ENCODE results near the gene LUM. TPM values are rescaled to one million over a fixed set of nuclear protein-coding genes. Genes with fewer than 3 reads are reported as not detected.
A peak's percentile ranks its signal among the peaks of the same experiment; 100 is the strongest.

LUM gene
- total and polyA plus RNA-seq, 3 donors from 2014 or later = 8.3 to 213 (median 17.5) TPM

DNA sequence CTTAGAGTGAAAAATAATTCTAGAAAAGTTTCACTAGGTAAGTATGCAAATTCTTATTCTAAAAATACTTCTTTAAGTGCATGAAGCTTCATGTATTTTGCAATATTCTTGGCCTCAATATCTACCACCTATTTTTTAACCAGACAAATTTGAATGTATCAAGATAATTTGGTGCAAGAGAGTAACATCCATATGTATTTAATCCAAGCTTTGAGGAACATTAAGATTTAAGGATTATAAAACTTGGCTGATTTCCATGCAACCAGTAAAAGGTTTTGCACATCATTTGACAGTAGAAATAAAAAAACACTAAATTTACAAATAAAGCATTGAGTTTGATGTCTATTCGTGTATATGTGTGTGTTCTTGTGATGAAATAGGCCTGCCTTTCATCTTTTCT, 7.7 kb downstream of the LUM start:
- H3K27me3 ChIP-seq = no peaks in the 10 kb centered on the region
- H3K4me1 ChIP-seq = peaks cover 5% of the 10 kb centered on the region
- no peak overlapping the region for H3K4me3 ChIP-seq
- intact Hi-C loops (cut with DNase I; ENCODE audit: low total_unique reads) = no loop called here
- no peak for DNase-seq
- no peak overlapping the region for H3K27ac ChIP-seq
- WGBS, 2 donors = 88 to 92% methylated on average over 1 of the region's 1 CpG
- no peaks in the 10 kb centered on the region for H3K9me3 ChIP-seq
- H3K36me3 ChIP-seq (ENCODE audit: low read depth, missing control alignments) = no peaks in the 10 kb centered on the region
- TF ChIP-seq, protein P1, sequence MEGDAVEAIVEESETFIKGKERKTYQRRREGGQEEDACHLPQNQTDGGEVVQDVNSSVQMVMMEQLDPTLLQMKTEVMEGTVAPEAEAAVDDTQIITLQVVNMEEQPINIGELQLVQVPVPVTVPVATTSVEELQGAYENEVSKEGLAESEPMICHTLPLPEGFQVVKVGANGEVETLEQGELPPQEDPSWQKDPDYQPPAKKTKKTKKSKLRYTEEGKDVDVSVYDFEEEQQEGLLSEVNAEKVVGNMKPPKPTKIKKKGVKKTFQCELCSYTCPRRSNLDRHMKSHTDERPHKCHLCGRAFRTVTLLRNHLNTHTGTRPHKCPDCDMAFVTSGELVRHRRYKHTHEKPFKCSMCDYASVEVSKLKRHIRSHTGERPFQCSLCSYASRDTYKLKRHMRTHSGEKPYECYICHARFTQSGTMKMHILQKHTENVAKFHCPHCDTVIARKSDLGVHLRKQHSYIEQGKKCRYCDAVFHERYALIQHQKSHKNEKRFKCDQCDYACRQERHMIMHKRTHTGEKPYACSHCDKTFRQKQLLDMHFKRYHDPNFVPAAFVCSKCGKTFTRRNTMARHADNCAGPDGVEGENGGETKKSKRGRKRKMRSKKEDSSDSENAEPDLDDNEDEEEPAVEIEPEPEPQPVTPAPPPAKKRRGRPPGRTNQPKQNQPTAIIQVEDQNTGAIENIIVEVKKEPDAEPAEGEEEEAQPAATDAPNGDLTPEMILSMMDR (IDR thresholded peaks at IDR 0.05) = no peak
- TF ChIP-seq POLR2A (IDR thresholded peaks at IDR 0.05) = no peak

DNA sequence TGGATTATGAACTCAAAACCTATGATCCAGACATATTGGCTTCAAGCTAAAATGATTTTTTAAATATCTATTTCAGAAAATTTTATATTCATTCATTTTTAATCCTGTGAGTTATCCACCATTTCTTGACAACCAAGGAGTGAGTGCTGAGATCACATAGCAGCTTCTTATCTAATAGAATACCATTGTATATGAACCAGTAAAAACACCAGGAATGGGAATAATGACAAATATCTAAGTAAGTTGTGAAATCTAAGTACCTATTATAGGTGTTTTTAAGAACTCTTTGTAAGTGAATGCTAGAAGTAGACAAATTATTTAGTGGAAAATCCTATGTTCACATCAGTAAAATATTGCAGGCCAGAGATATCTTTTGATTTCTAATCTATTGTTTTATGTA, 8.2 kb downstream of the LUM start:
- Histone ChIP-seq H3K4me3 (no peak overlapping the region), H3K36me3 (ENCODE audit: low read depth, missing control alignments) (no peaks in the 10 kb centered on the region), H3K9me3 (no peaks in the 10 kb centered on the region), H3K27me3 (no peaks in the 10 kb centered on the region), H3K27ac (no peak overlapping the region), H3K4me1 (peaks cover 5% of the 10 kb centered on the region)
- DNase-seq = no peak
- intact Hi-C loops (cut with DNase I; ENCODE audit: low total_unique reads) = no loop called here
- TF ChIP-seq POLR2A (IDR thresholded peaks at IDR 0.05) = no peak
- TF ChIP-seq, protein P1 (IDR thresholded peaks at IDR 0.05) = no peak

DNA sequence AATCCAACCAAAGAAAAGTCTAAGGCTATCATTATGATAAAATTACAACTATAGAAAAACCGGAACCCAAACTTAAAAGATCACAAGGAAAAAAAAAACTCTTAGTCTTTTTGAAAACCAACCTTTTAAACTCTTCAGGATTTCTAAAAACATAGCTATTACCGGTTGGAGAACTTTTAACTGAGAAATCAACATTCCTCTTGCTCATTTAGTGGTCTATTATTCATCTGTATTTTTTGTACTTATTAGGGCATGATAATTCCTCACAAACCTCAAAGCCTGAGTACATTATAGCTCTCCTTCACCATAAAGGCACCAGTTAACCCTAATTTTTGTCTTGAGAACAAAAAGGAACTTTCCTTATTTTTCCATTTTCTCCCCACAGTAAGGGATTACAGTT, 10.4 kb downstream of the LUM start:
- H3K27me3 ChIP-seq = no peaks in the 10 kb centered on the region
- intact Hi-C loops (cut with DNase I; ENCODE audit: low total_unique reads) = no loop called here
- 74 to 80% methylated on average over 2 of the region's 2 CpGs for WGBS, 2 donors
- DNase-seq = no peak
- H3K27ac ChIP-seq = no peak overlapping the region
- no peak overlapping the region for H3K4me3 ChIP-seq
- no peaks in the 10 kb centered on the region for H3K36me3 ChIP-seq (ENCODE audit: low read depth, missing control alignments)
- TF ChIP-seq, protein P1 (IDR thresholded peaks at IDR 0.05) = no peak
- no peak for TF ChIP-seq POLR2A (IDR thresholded peaks at IDR 0.05)
- H3K4me1 ChIP-seq = peaks cover 5% of the 10 kb centered on the region
- H3K9me3 ChIP-seq = no peaks in the 10 kb centered on the region

DNA sequence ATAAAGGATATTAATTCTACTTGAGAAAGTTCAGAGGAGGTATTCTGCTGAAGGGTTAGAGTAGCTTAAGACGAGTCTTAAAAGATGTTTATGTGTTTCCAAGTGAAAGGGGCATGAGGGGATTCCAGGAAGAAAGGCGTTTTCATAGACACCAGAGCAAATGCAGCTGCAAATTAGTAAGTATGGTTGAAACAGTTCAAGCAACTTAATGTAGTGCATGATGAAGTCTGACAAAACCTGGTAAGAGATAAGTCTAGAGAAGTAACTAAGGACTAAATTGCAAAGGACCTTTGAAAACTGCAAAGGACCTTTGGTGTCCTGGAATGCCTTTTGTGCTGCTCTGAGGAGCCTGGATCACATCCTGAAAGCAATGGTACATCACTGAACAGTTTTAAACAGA, 11.5 kb downstream of the LUM start:
- DNase-seq = no peak
- Histone ChIP-seq H3K4me3 (no peak overlapping the region), H3K27me3 (no peaks in the 10 kb centered on the region), H3K27ac (no peak overlapping the region), H3K36me3 (ENCODE audit: low read depth, missing control alignments) (no peaks in the 10 kb centered on the region), H3K4me1 (peaks cover 5% of the 10 kb centered on the region), H3K9me3 (no peaks in the 10 kb centered on the region)
- intact Hi-C loops (cut with DNase I; ENCODE audit: low total_unique reads) = no loop called here
- TF ChIP-seq POLR2A (IDR thresholded peaks at IDR 0.05) = no peak
- TF ChIP-seq, protein P1 (IDR thresholded peaks at IDR 0.05) = no peak
- 83 to 91% methylated on average over 2 of the region's 2 CpGs for WGBS, 2 donors

DNA sequence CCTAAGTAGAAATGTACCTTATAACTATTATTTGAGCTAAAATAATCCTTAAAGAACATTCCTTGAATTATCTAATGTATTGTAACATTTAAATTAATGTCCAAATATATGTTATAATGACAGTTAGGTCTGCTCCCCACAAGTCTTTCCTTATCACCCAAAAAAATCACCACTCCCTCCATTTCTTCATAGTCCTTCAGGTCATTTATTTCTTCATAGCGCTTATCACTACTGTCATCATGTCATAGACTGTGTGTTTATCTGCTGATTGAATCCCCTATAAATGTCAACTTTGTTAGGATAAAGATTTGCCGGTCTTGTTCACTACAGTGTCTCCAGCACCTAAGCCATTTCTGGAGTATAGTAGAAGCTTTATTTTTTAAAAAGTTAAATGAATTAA, 12.0 kb downstream of the LUM start:
- H3K4me3 ChIP-seq = no peak overlapping the region
- no peak for TF ChIP-seq POLR2A (IDR thresholded peaks at IDR 0.05)
- H3K27ac ChIP-seq = peak overlapping the region in 1 of 2 donors; percentile 51
- DNase-seq = no peak
- no peaks in the 10 kb centered on the region for H3K27me3 ChIP-seq
- 46 to 48% methylated on average over 2 of the region's 2 CpGs for WGBS, 2 donors
- intact Hi-C loops (cut with DNase I; ENCODE audit: low total_unique reads) = no loop called here
- H3K9me3 ChIP-seq = no peaks in the 10 kb centered on the region
- H3K4me1 ChIP-seq = peaks cover 7% of the 10 kb centered on the region
- no peaks in the 10 kb centered on the region for H3K36me3 ChIP-seq (ENCODE audit: low read depth, missing control alignments)

All from testis (tissue), 3 donors.